ENCODE results near the gene NXN.
A peak's percentile ranks its signal among the peaks of the same experiment; 100 is the strongest.
"Not testable (repeated sequence)": the region's sequence is repeated elsewhere in the genome, so short reads cannot be mapped to it uniquely, and the experiment has no call there.

NXN gene

DNA sequence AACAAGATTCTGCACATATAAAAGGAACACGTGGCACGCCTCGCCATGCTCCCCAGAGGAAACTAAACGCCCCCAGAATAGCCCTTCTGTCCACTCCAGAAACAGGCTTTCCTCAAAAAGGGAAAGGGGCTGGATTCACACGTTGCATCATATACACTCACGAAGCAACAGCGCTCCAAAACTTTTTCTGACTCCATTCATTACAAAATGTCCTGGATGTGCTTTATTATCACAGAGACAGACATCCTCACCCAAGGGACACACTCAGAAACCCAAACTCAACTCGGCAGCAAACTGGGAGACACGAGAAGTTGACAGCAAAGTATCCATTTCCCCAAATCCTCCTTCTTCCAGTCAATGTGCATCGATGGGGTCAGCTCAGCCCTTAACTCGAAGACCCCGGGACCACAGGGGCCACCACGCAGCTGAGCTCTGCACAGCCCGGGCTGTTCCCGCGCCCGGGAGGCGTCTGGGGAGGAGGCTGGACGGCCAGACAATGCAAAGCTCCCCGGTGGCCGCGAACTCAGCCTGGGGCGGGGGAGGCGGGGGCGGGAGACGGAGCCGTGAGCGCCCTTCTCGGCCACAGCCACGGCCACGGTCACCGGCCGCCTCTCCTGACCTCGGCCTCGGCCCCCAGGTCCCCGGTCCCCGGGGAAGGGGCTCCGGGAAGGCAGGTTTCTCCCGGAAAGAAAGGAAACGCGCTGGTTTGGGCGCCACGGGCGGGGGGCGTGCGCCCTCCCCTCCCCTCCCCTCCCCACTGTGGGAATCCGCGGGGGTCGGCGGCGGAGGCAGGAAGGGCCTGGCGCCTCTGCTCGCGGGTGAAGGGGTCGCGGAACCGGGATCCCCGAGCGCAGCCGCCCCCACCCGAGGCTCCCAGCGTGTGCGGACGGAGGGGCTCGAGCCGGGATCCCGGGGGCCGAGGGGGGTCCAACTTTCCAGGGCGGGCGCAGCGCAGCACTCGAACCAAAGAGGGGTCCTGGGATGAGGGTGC, 1.2 kb downstream of the NXN start:
- peak; percentile 13 for DNase-seq

DNA sequence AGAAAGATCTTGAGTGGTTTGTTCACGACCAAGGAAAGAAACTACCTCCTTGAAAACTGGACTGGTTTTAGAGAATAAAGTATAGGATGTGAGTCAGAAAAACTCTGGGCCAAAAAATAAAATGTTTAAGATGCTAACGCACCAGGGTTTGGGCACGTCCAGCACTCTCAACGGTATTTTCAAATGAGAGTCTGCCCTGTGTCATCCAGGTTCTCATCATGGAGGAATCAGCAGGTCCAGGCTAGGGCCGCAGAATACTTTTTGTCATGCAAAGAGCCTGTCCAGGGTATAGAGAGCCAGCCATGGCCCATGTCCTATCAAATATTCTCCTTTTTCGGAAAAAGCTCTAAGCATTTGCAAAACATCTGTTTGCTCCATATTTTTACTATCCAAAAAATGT, 2.4 kb downstream of the NXN start:
- DNase-seq: no peak

DNA sequence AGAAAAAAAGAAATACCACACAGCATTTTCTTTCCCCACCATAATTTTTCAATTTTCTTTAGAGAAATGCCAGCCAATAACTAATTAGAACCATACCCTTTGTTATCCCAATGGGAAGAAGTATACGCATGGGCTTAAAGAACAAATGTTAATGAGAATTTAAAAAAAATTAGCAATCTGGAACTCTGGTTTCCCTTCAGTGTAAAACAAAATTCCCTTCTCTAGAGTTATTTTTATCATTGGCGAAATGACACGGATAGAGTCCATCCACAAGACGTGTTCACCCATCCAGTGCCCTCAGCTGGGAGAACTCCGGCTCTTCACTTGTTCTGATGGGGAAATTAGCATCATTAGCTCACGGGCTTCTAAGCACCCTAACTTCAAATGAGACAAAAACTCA, 3.3 kb downstream of the NXN start:
- DNase-seq: no peak

DNA sequence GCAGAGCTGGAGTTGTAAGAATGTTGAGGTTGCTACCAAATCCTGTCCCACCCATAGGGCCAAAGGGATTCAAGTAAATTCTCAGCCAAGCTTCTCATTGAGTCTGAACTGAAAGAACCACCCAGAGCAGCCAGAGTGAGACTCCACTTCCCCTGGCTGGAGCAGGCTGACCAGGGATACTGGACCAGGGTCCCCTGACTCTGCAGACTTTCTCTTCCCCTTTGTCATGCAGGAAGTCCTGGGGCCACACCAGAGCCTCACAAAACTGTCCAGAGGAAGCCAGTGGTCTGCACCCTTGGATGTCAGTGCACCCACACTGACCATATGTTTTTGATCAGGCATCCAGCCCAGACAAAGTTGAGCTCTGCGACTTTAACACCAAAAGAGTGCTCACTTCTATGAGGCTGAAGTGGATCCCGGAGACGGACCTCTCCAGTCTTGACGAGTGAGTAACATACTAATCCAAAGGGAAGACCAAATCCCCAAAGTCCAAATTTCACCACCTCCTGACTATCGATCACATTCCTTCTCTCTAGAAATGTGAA, 4.1 kb downstream of the NXN start:
- DNase-seq: no peak

DNA sequence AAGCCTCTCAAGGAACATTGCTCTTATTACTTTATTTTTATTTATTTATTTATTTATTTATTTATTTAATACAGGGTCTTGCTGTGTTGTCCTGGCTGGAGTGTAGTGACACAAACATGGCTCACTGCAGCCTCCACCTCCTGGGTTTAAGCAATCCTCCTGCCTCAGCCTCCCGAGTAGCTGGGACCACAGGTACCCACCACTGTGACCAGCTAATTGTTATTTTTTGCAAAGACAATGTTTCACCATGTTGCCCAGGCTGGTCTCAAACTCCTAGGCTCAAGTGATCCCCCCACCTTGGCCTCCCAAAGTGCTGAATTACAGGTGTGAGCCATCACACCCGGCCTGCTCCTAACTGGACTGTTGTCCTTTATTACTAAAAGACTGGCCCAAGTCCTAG, 4.8 kb downstream of the NXN start:
- DNase-seq: not testable (repeated sequence)

DNA sequence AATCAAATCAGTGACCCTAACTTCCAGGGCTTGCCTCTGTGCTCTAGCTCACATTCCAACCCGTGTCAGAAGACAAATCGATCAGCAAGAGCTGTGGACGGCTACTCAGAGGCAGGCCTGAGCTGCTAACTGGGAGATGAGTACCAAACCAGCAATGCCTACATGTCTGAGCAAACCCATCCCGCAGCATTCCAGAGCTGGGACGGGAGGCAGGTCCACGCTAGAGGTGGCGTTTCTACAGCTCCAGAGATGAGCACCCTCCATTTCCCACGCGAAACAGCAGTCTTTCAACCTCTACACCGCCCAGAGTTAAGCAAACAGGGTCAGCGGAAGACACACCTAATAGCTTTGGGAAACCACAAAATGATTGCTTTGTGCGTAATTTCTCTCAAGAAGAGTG, 6.5 kb downstream of the NXN start:
- no peak for DNase-seq

DNA sequence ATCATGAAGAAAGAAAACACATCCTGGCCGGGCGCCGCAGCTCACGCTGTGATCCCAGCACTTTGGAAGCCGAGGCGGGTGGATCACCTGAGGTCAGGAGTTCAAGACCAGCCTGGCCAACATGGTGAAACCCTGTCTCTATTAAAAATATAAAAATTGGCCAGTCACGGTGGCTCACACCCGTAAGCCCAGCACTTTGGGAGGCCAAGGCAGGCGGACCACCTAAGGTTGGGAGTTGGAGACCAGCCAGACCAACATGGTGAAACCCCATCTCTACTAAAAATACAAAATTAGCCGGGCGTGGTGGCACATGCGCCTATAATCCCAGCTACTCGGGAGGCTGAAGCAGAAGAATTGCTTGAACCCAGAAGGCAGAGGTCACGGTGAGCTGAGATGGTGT, 7.7 kb downstream of the NXN start:
- not testable (repeated sequence) for DNase-seq

DNA sequence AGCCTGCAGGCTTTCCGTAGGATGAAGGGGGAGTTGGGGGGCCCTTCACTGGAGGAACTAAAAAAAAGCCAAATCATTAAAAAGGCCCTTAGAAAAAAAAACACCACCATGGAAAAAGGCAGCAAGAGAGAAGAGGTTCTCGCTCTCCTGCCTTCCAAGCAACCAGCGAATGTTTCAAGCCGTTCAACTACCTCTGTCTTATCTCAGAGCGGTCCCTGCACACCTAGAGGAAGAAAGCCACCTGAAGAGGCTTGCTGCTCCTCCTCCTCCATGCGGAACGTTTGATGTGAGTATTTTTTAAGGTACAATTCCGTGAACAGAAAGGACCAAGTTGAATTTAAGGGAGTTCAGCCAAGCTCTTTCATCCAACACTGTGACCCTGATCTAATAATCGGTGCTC, 9.2 kb downstream of the NXN start:
- no peak for DNase-seq

DNA sequence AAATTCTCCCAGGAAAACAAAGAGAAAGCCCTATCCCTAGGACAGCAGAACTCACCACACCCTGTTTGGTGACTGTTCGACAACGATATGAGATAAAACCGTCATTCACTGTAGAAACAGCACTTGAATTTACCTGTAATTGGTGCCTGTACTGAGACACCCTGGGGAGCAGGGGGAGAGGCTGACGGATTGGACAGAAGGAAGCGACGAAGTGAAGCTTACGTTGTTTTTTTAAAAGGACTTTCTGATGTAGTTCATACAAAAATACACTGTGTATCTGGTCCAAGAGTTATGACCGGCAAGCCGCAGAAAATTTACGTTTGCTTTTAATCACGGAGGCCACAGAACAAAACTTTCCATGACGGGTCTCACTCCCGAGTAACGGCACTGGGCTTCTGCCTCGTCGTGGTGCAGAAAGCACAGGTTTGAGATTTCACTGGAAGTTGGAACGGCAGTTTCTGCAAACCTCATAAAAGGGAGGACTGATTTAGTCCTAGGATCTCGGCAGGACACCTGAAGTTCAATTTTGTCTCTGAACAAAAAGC, 9.7 kb downstream of the NXN start:
- DNase-seq: no peak

DNA sequence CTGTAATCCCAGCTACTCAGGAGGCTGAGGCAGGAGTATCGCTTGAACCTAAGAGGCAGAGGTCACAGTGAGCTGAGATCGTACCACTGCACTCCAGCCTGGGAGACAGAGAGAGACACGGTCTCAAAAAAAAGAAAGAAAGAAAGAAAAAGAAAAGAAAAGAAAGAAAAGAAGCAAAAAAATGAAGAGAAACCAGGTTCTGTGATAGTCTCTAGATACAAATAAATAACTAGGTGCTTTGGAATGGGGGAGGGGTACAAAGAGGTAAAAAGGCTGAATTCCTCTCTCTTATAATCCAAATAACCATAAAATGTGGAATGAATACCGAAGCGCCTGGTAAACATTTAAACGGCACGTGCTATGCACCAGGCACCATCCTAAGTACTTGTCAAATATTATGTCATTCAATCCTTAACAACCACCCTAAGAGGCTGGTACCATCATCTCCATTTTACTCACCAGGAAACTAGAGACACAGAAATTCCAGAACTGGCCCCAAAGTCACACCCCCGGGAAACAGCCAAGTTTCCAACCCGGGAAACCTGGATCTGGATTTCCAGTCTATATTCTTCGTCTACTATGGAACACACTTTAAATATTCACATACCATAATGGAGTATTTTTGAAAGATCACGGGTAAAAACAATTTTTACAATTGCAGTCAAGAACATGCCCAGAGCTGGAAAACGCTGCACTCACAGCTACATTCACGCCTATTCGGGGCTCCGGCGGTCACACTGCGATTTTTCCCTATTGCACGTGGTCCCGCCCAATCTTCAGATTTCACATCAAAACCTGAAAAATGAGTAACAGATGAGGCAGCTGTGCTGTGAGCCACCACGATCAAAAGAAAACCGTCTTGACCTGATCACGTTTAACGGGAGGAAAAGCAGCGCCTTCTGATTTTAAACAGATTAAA, 10.5 kb downstream of the NXN start:
- DNase-seq: no peak

DNA sequence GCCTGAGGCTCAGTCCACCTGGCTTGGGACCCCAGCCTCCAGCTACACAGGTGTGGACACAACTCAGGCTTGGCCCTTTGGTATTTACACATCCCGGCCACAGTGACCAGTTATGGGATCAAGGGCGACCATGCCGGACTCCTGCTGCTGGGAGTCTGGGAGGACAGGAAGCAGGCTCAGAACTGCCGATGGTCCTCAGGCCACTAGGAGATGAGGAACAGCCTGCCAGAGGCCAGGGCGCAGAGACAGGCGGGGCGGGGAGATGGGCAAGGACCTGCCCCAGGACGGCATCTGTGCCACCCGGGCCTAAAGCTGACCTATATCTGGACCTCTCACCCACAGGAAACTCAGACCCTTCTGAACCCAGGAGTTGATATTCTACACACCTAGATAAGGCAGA, 12.5 kb downstream of the NXN start:
- DNase-seq: no peak

DNA sequence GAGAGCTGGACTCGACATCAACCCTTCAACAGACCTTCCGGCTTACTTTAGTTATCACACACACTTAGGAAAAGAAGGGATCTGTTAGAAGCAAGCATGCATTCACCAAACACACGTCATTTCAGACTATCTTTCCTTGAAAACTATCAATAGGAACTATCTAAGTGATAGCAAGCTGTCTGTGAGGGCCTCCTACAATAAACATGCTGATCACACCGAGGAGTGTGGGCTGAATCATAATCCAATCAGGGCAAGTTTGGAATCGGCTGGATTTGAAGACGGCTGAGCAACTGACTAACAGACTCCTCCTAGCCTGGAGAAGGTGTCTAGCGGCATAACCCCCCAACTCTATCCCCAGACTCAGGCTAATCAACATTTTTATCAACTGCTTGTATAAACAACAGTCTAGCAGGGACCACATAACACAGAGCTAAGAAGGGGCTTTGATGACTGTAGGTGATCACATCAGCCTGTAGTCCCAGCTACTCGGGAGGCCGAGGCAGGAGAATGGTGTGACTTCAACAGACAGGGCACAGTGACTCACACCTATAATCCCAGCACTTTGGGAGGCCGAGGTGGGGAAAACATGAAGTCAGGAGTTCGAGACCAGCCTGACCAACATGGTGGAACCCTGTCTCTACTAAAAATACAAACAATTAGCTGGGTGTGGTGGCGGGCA, 14.1 kb downstream of the NXN start:
- DNase-seq: no peak

DNA sequence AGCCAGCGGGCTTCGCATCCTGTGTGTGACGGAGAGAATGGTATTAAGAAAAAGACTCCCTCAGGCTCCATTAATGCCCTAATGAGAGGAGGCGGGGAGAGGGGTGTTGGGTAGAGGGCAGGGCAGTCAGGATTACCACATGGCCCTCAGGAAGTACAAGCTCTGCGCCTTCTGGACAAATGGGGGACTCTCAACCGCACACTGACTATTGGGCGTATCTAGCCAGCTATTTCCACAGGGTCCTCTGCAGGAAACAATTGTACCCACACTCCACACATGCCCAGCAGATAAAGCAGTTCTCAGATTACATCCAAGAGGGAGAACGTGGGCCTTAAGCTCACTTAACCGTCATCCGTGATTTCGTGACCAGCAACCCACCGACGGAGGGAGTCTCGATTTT, 14.7 kb downstream of the NXN start:
- DNase-seq: no peak

DNA sequence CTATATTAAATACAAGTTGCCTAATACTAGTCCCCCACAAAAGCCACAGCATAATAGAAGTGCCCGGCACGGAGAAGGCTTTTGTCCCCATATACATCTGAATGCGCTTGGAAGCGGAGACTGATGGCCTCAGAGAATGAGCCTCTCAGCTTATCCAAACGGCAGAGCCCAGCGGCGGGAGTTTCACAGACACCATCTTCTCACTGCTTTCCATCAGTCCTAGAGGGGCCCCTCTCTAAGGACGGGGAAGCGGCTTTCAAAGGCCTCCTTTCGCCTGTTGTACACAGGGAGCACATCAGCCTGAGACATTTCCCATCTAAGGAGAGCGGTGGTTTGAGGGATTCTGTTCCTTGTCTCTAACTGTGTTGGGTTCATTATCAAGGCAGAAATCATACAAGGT, 16.9 kb downstream of the NXN start:
- DNase-seq: no peak

DNA sequence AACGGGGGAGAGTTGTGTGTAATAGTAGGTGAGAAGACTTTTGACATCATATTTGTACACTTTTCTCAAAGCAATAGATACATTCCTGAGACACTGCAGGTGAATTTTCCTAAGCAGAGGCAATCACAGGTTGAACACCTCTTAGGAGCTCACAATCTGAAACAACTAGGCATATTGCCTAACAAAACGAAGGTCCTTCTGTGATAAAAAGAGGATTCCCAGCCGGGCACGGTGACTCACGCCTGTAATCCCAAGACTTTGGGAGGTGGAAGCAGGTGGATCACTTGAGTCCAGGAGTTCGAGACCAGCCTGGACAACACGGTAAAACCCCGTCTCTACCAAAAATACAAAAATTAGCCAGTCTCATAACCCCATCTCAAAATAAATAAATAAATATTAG, 17.4 kb downstream of the NXN start:
- DNase-seq: no peak

DNA sequence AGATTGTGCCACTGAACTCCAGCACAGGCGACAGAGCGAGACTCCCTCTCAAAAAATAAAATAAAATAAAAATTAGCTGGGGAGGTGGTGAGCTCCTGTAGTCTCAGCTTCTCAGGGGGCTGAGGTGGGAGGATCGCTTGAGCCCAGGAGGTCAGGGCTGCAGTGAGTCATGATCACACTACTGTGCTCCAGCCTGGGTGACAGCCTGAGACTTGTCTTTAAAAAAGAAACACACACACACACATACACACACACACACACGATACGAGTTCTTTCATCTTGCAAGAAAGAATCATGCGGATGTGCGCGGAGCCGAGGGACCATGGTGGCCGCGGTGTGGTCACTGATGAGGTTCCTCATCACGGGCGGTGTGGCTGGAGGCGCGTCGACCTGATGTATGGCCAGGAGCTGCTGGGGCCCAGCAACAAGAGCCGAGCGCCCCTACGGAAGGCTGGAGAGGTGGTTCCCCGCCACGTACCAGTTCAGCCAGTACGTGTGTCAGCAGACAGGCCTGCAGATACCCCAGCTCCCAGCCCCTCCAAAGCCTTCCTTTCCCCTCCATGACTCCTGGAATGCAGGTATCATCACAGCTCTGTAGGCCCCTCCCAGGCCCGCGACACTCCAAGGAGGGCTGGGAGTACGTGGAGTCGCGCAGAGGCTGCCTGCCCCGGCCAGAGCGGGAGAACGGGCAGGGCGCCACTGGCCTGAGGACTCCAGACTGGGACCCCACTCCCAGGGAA, 20.7 kb downstream of the NXN start:
- DNase-seq: no peak

DNA sequence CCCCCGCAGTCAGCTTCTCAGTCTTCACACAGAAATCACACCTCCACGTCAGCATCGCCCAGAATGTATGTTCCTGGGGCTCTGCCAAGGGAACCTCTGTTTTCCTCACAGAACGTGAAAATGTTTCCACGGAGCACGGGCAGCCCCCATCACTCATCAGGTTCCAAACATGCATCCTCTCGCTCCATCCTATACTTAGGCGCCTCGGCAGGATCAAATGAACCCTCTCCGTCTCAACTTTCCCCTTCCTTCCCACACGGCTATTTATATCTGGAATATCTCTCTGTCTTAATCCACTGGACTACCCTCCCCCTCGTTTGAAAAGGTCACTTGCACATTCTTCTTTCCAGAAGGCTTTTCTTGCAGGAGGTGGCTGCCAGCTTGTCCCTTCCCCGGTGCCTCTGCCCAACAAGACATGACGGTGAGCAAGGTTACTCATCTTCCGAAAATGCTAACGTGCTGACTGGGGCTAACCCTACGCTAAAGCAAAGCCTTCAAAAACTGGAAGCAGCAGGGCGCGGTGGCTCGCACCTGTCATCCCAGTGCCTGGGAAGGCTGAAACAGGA, 21.6 kb downstream of the NXN start:
- no peak for DNase-seq

DNA sequence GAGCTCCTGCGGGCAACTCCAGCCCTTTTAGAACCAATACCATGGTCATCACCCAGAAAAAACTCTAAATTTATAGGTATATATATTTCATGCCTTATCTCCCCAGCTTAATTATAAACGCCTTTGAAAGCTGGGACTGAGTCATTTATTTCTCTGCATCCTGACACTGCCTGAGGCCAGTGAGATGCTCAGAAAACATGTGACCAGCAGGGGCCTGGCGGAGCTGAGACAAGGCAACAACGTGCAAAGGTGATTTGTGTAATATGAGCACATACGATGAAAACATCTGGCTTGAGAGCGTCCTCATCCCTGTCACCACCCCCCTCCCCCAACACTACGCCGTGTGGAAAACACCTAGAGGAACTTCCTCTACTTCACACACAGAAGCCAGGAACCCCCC, 22.7 kb downstream of the NXN start:
- DNase-seq: no peak

DNA sequence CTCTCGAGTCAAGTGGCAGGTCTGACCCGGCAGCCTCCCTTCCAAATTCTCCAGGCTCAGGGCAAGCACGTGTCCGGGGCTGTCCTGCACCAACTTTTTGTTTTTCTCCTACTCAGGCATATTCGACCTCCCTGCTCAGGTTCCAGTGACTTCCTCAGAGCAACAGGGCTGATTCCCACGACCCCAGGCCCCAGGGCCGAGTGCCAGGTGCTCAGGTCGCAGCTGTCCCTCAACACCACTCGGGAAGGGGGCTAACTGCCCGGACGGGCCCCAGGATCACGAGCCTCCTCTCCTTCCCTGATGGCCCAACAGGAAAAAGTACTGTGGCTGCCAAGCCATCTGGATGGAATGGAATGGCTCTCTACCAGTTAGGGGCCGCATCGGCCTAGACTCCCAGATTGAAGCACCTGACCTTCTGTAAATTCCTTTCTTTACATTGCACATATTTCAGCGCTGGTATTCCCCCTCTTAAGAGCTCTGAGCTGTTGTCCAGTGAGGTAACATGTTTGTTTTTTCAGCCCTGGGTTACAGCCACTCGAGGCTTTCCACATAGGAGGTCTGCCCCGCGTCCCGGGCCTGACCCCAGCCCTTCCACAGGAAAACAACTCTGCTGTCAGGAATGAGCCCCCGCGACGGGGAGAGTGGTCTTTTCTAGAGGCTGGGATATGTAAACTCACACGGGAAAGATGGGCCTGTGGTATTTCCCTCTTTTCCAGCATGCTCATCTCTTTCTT, 25.0 kb downstream of the NXN start:
- DNase-seq: no peak

DNA sequence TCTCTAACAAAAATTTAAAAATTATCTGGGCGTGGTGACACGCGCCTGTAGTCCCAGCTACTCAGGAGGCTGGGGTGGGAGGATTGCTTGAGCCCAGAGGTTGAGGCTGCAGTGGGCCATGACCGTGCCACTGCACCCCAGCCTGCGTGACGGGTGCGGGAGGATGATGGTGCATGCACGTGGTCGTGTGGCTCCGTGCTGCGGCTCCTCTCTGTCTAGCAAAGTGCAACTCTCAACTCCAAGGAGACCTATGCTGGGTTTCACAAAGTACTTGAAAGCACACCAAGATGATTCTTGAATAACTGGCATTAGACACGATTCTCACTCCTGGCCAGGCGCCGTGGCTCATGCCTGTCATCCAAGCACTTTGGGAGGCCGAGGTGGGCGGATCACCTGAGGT, 25.8 kb downstream of the NXN start:
- no peak for DNase-seq

DNA sequence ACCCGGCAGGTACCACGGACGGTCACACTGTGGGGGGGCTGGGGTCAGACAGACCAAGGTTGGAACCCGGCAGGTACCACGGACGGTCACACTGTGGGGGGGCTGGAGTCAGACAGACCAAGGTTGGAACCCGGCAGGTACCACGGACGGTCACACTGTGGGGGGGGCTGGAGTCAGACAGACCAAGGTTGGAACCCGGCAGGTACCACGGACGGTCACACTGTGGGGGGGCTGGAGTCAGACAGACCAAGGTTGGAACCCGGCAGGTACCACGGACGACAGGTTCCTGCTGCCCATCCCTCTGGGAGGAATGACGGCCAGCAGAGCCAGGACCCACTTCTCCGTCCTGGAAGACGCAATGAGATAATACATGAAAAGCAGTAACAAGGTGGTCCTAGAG, 27.0 kb downstream of the NXN start:
- DNase-seq: not testable (repeated sequence)
